Measurements from ENCODE around the gene RIMBP2.

The RIMBP2 gene

GRCh38 chr12:130737731-130738130, 21.6 kb upstream of the RIMBP2 start:
- DNase-seq (ENCODE audit: low read depth, low spot score) = no peak

GRCh38 chr12:130729344-130729743, 13.2 kb upstream of the RIMBP2 start:
- no peak for DNase-seq (ENCODE audit: low read depth, low spot score)

GRCh38 chr12:130728158-130729058, 12.3 kb upstream of the RIMBP2 start:
- DNase-seq (ENCODE audit: low read depth, low spot score) = no peak

- DNase-seq (ENCODE audit: low read depth, low spot score) = no peak
These were observed 3.3 kb upstream of the RIMBP2 start for GRCh38 chr12:130719263-130719859.

GRCh38 chr12:130717752-130718151, 1.7 kb upstream of the RIMBP2 start:
- no peak for DNase-seq (ENCODE audit: low read depth, low spot score)

- DNase-seq (ENCODE audit: low read depth, low spot score) = no peak
These were observed 869 bp upstream of the RIMBP2 start for GRCh38 chr12:130716969-130717366.

- no peak for DNase-seq (ENCODE audit: low read depth, low spot score)
These were observed 725 bp downstream of the RIMBP2 start for GRCh38 chr12:130715150-130715997.

- no peak for DNase-seq (ENCODE audit: low read depth, low spot score)
These were observed 1.4 kb downstream of the RIMBP2 start for GRCh38 chr12:130714591-130715149.

- DNase-seq (ENCODE audit: low read depth, low spot score) = no peak
These were observed 2.0 kb downstream of the RIMBP2 start for GRCh38 chr12:130714091-130714590.

GRCh38 chr12:130713581-130713991, 2.5 kb downstream of the RIMBP2 start:
- DNase-seq (ENCODE audit: low read depth, low spot score) = no peak

- no peak for DNase-seq (ENCODE audit: low read depth, low spot score)
These were observed 3.6 kb downstream of the RIMBP2 start for GRCh38 chr12:130712346-130713065.

- DNase-seq (ENCODE audit: low read depth, low spot score) = no peak
These were observed 4.3 kb downstream of the RIMBP2 start for GRCh38 chr12:130711756-130712155.

GRCh38 chr12:130710733-130711080, 5.4 kb downstream of the RIMBP2 start:
- DNase-seq (ENCODE audit: low read depth, low spot score) = no peak

- no peak for DNase-seq (ENCODE audit: low read depth, low spot score)
These were observed 5.9 kb downstream of the RIMBP2 start for GRCh38 chr12:130709971-130710732.

- DNase-seq (ENCODE audit: low read depth, low spot score) = no peak
These were observed 6.7 kb downstream of the RIMBP2 start for GRCh38 chr12:130709151-130709970.

GRCh38 chr12:130708648-130709047, 7.5 kb downstream of the RIMBP2 start:
- DNase-seq (ENCODE audit: low read depth, low spot score) = no peak

GRCh38 chr12:130707571-130707891, 8.6 kb downstream of the RIMBP2 start:
- DNase-seq (ENCODE audit: low read depth, low spot score) = no peak

GRCh38 chr12:130706885-130707570, 9.1 kb downstream of the RIMBP2 start:
- no peak for DNase-seq (ENCODE audit: low read depth, low spot score)

GRCh38 chr12:130706311-130706710, 9.8 kb downstream of the RIMBP2 start:
- no peak for DNase-seq (ENCODE audit: low read depth, low spot score)

Data from astrocyte of the hippocampus (primary cell).